Activated naive CD8-positive, alpha-beta T cell (primary cell): ENCODE data around the gene THAP5.
A peak's percentile ranks its signal among the peaks of the same experiment; 100 is the strongest.

Source experiments
- H3K27ac Mint-ChIP-seq: one replicate; pipeline ENCODE4 v1.8.0; 2021; ENCODE audit warnings: mixed read lengths
- H3K27me3 Mint-ChIP-seq: one replicate; pipeline ENCODE4 v1.8.0; 2021; ENCODE audit warnings: mixed read lengths
- H3K36me3 Mint-ChIP-seq: one replicate; pipeline ENCODE4 v1.8.0; 2021; ENCODE audit warnings: mixed read lengths
- H3K4me1 Mint-ChIP-seq: one replicate; pipeline ENCODE4 v1.8.0; 2021; ENCODE audit warnings: low read depth, mixed read lengths
- H3K4me3 Mint-ChIP-seq: one replicate; pipeline ENCODE4 v1.8.0; 2021; ENCODE audit warnings: mild to moderate bottlenecking, mixed read lengths
- H3K9me3 Mint-ChIP-seq: one replicate; pipeline ENCODE4 v1.8.0; 2021; ENCODE audit warnings: low read depth, mixed read lengths

Gene THAP5

DNA sequence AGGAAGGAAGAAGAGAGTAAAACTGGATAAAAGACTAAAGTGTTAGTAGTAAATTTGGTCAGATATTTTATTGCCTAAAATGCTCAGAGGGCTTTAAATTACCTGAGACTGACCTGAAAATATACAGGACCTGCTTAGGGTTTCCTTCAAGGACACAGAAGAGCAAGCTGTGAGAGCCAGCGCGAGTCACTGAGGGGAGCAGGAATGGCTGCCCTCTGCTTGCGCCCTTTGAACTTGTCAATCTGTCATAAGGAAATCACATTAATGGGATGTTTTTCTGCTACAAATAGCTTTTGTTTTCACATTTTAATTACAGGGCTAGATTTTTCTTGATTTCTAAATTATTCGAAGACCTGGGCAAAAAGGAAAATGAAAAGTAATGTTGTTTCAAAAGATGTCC is 27.1 kb upstream of the THAP5 start:
- Mint-ChIP-seq H3K27ac (no peak overlapping the region), H3K27me3 (peaks cover 7% of the 10 kb centered on the region), H3K9me3 (no peaks in the 10 kb centered on the region), H3K4me1 (no peaks in the 10 kb centered on the region), H3K4me3 (no peak overlapping the region), H3K36me3 (peaks cover 2% of the 10 kb centered on the region)

- H3K4me3 Mint-ChIP-seq, result no peak overlapping the region
- no peaks in the 10 kb centered on the region for H3K4me1 Mint-ChIP-seq
- no peaks in the 10 kb centered on the region for H3K9me3 Mint-ChIP-seq
- H3K36me3 Mint-ChIP-seq, result peaks cover 6% of the 10 kb centered on the region
- no peak overlapping the region for H3K27ac Mint-ChIP-seq
- peaks cover 1% of the 10 kb centered on the region for H3K27me3 Mint-ChIP-seq
Measured at GRCh38 chr7:108592646-108593201, 23.2 kb upstream of the THAP5 start.

DNA sequence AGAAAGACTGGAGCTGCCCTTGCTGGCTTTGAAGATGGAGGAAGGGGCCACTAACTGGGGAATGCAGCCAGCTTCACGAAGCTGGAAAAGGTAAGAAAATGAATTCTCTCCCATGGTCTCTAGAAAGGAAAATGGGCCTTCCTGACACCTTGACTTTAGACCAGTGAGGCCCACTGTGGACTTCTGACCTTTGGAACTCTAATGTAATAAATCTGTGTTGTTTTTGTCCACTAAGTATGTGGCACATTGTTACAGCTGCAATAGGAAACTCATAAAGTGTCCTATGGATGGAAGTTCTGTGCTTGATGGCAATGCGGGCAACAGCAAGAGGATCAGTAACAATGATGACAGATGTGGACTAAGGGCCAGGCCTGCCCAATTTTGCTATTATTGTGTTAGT is 21.1 kb upstream of the THAP5 start:
- peaks cover 1% of the 10 kb centered on the region for H3K27me3 Mint-ChIP-seq
- H3K36me3 Mint-ChIP-seq, result peaks cover 6% of the 10 kb centered on the region
- H3K4me1 Mint-ChIP-seq, result no peaks in the 10 kb centered on the region
- no peak overlapping the region for H3K27ac Mint-ChIP-seq
- H3K4me3 Mint-ChIP-seq, result no peak overlapping the region
- no peaks in the 10 kb centered on the region for H3K9me3 Mint-ChIP-seq

GRCh38 chr7:108589874-108590273 is 20.4 kb upstream of the THAP5 start:
- Mint-ChIP-seq H3K27ac (no peak overlapping the region), H3K27me3 (peaks cover 1% of the 10 kb centered on the region), H3K4me1 (no peaks in the 10 kb centered on the region), H3K9me3 (no peaks in the 10 kb centered on the region), H3K36me3 (peaks cover 6% of the 10 kb centered on the region), H3K4me3 (no peak overlapping the region)

DNA sequence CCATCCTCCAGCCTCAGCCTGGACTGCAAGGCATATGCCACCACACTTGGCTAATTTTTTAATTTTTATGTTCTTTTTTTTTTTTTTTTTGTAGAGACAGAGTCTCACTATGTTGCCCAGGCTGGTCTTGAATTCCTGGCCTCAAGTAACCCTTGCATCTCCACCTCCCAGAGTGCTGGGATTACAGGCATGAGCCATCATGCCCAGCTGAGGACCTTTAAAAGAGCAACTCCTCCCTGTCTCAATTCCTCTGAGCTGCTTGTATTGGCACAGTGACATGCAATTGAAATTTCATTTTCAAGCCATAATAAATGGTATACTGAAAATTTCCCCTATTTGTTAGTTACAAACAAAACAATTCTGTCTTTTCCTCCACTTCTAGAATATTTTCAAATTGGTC is 19.7 kb upstream of the THAP5 start:
- Mint-ChIP-seq H3K4me3 (no peak overlapping the region), H3K9me3 (no peaks in the 10 kb centered on the region), H3K36me3 (peaks cover 6% of the 10 kb centered on the region), H3K4me1 (no peaks in the 10 kb centered on the region), H3K27me3 (peaks cover 1% of the 10 kb centered on the region), H3K27ac (no peak overlapping the region)

DNA sequence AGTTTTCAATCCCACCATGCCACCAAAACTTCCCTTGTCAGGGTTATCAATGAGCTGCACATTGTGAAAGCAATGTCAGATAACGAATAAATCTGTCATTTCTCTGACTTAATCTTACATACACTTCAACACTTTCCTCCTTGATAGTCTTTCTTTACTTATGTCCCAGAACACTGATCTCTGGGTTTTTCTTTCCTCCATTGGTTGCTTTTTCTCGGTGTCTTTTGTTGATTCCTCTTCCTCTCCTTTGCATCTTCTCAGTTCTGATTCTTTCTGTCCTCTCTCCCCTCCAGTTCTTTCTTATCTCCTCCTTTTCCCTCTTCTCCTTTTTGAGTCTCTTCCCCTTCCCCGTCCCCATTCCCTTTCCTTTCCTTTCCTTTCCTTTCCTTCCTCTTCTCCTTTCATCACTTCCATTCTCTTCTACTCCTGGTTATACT is 16.8 kb upstream of the THAP5 start:
- Mint-ChIP-seq H3K4me1 (no peaks in the 10 kb centered on the region), H3K27me3 (peaks cover 1% of the 10 kb centered on the region), H3K27ac (no peak overlapping the region), H3K9me3 (no peaks in the 10 kb centered on the region), H3K4me3 (no peak overlapping the region), H3K36me3 (peaks cover 2% of the 10 kb centered on the region)

- Mint-ChIP-seq H3K9me3 (no peaks in the 10 kb centered on the region), H3K36me3 (peaks cover 1% of the 10 kb centered on the region), H3K4me1 (no peaks in the 10 kb centered on the region), H3K4me3 (no peak overlapping the region), H3K27ac (no peak overlapping the region), H3K27me3 (peaks cover 1% of the 10 kb centered on the region)
Measured at GRCh38 chr7:108585843-108586242, 16.3 kb upstream of the THAP5 start.

GRCh38 chr7:108584211-108584610 is 14.7 kb upstream of the THAP5 start:
- H3K36me3 Mint-ChIP-seq, result peaks cover 2% of the 10 kb centered on the region
- H3K9me3 Mint-ChIP-seq, result no peaks in the 10 kb centered on the region
- H3K4me1 Mint-ChIP-seq, result no peaks in the 10 kb centered on the region
- H3K27me3 Mint-ChIP-seq, result no peaks in the 10 kb centered on the region
- no peak overlapping the region for H3K4me3 Mint-ChIP-seq
- no peak overlapping the region for H3K27ac Mint-ChIP-seq

GRCh38 chr7:108581655-108582491 is 12.4 kb upstream of the THAP5 start:
- peaks cover under 1% of the 10 kb centered on the region for H3K4me1 Mint-ChIP-seq
- H3K27me3 Mint-ChIP-seq, result no peaks in the 10 kb centered on the region
- no peak overlapping the region for H3K4me3 Mint-ChIP-seq
- no peak overlapping the region for H3K27ac Mint-ChIP-seq
- H3K36me3 Mint-ChIP-seq, result peaks cover 6% of the 10 kb centered on the region
- no peaks in the 10 kb centered on the region for H3K9me3 Mint-ChIP-seq

DNA sequence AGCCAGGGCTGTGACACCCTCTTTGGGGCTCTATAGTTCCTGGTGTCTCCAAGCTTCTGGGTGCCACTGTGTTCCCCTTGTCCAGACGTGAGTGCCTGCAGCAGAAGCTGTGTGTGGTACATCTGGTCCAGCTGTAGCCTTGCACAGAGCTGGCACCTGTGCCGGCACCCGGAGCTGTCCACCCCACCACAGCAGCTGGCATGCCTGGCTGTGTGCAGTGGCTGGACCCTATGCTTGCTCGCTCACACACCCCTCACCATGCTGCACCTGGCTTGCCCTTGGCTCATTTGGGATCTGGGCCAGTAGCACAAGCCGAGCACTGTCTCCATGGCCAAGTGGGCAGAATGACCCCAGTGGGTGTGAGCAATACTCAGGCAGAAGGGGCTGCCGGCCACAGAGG is 10.8 kb upstream of the THAP5 start:
- Mint-ChIP-seq H3K27ac (no peak overlapping the region), H3K9me3 (no peaks in the 10 kb centered on the region), H3K27me3 (no peaks in the 10 kb centered on the region), H3K4me3 (no peak overlapping the region), H3K36me3 (peaks cover 9% of the 10 kb centered on the region), H3K4me1 (peaks cover 8% of the 10 kb centered on the region)

DNA sequence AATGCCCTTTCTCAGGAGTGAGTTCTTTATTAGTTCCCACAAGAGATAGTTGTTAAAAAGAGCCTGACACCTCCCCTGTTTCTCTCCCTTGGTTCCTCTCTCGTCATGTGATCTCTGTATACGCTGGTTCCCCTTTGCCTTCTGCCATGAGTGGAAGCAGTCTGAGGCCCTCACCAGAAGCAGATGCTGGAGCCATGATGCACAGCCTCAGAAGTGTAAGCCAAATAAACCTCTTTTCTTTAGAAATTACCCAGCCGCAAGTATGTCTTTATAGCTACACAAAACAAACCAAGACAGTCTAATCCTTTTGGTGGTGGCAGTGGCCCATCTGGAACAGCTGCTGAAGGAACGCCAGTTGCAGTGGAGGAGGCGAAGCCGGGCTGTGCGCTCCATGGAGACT is 9.4 kb upstream of the THAP5 start:
- H3K27me3 Mint-ChIP-seq, result no peaks in the 10 kb centered on the region
- no peak overlapping the region for H3K27ac Mint-ChIP-seq
- no peaks in the 10 kb centered on the region for H3K9me3 Mint-ChIP-seq
- H3K36me3 Mint-ChIP-seq, result peaks cover 16% of the 10 kb centered on the region
- peaks cover 14% of the 10 kb centered on the region for H3K4me1 Mint-ChIP-seq
- no peak overlapping the region for H3K4me3 Mint-ChIP-seq

DNA sequence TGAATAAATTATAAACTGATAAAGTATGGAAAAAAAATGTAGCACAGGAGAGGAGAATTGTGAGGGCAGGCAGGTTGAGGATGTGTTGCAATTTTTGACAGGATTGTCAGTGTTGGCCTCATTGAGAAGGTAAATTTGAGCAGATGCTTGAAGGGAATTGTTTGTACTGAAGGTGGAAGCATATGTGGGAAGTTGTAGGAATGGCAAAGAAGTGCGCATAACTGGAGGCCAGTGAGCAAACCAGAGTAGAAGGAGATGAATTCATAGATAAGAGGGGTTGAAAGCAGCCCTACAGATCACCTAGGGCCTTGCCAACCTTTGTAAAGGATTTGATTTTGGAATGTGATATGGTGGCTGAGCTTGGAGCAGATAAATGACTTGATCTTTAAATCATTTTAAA is 6.6 kb upstream of the THAP5 start:
- no peaks in the 10 kb centered on the region for H3K27me3 Mint-ChIP-seq
- no peak overlapping the region for H3K27ac Mint-ChIP-seq
- H3K4me1 Mint-ChIP-seq, result peaks cover 35% of the 10 kb centered on the region
- no peaks in the 10 kb centered on the region for H3K9me3 Mint-ChIP-seq
- no peak overlapping the region for H3K4me3 Mint-ChIP-seq
- H3K36me3 Mint-ChIP-seq, result peaks cover 28% of the 10 kb centered on the region

DNA sequence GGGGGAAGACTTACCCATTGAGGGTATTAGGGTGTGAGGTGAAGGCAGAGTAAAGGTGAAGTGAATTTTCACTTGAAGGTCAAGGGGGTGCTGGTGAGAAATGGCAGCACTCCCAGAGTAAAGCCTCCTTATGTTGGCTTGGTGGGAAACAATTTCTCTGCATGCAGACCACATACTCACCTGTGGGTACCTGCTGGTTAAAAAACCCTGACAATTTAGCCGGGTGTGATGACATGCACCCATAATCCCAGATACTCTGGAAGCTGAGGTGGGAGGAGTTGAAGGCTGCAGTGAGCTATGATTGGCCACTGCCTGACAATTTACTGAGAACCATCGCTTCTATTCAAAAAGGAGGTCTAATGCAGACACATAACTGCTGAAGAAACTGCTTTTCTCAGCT is 5.7 kb upstream of the THAP5 start:
- Mint-ChIP-seq H3K4me1 (peaks cover 38% of the 10 kb centered on the region), H3K9me3 (no peaks in the 10 kb centered on the region), H3K27ac (no peak overlapping the region), H3K36me3 (peaks cover 28% of the 10 kb centered on the region), H3K27me3 (no peaks in the 10 kb centered on the region), H3K4me3 (no peak overlapping the region)

GRCh38 chr7:108572480-108572879 is 3.0 kb upstream of the THAP5 start:
- Mint-ChIP-seq H3K4me3 (no peak overlapping the region), H3K27me3 (no peaks in the 10 kb centered on the region), H3K27ac (no peak overlapping the region), H3K4me1 (peaks cover 57% of the 10 kb centered on the region), H3K36me3 (peaks cover 25% of the 10 kb centered on the region), H3K9me3 (no peaks in the 10 kb centered on the region)

GRCh38 chr7:108570146-108570755 is 745 bp upstream of the THAP5 start:
- peak overlapping the region; percentile 96 for H3K4me3 Mint-ChIP-seq
- H3K27me3 Mint-ChIP-seq, result no peaks in the 10 kb centered on the region
- peaks cover 28% of the 10 kb centered on the region for H3K36me3 Mint-ChIP-seq
- peak overlapping the region; percentile 99 for H3K27ac Mint-ChIP-seq
- no peaks in the 10 kb centered on the region for H3K9me3 Mint-ChIP-seq
- peaks cover 59% of the 10 kb centered on the region for H3K4me1 Mint-ChIP-seq
